C4-2B (cell line): ENCODE measurements around the gene UFD1.

Experiments
- ZFX ChIP-seq: fragments of 450-650 bp; IDR thresholded peaks from 2 replicates; pipeline ENCODE4 v1.6.1; 2017
- TF ChIP-seq, protein P1 (sequence below): fragments of 450-650 bp; conservative IDR thresholded peaks from 2 replicates; pipeline ENCODE4 v1.5.1; 2017; ENCODE audit warnings: mild to moderate bottlenecking

DNA sequence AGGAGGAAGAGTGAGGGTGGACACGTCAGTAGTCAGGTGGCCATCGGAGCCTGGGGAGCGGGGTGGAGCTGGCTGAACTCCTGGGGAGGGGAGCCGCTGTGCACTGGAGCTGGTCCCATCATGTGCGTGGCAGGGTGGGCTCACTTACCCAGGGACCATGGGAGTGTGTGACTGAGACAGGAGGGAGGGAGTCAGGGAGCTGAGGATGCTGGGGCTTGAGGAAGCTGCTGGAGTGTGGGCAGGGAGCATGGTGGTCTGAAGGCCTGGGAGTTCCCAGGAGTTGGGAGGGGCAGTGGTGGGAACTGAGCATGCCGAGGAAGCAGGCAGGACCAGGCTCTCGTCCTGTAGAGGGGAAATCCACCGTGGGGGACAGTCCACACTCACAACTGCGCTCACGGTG is 27.2 kb upstream of the UFD1 start:
- TF ChIP-seq, protein P1, sequence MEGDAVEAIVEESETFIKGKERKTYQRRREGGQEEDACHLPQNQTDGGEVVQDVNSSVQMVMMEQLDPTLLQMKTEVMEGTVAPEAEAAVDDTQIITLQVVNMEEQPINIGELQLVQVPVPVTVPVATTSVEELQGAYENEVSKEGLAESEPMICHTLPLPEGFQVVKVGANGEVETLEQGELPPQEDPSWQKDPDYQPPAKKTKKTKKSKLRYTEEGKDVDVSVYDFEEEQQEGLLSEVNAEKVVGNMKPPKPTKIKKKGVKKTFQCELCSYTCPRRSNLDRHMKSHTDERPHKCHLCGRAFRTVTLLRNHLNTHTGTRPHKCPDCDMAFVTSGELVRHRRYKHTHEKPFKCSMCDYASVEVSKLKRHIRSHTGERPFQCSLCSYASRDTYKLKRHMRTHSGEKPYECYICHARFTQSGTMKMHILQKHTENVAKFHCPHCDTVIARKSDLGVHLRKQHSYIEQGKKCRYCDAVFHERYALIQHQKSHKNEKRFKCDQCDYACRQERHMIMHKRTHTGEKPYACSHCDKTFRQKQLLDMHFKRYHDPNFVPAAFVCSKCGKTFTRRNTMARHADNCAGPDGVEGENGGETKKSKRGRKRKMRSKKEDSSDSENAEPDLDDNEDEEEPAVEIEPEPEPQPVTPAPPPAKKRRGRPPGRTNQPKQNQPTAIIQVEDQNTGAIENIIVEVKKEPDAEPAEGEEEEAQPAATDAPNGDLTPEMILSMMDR = no peak
- no peak for TF ChIP-seq ZFX
